ENCODE results near the gene PKD2.

GRCh38 chr4:88043001-88043400 lies 35.6 kb downstream of the PKD2 start:
- TF ChIP-seq CTCF (IDR thresholded peaks at IDR 0.05): no peak
- TF ChIP-seq POLR2A (IDR thresholded peaks at IDR 0.05): no peak

Measured in vagina (tissue), 2 donors.